Measurements from ENCODE around the gene SLC10A1. TPM values are rescaled to one million over a fixed set of nuclear protein-coding genes. Genes with fewer than 3 reads are reported as not detected.
"Not testable (repeated sequence)": the region's sequence is repeated elsewhere in the genome, so short reads cannot be mapped to it uniquely, and the experiment has no call there.

Gene SLC10A1
- total RNA-seq, 1 experiment from 2014 or later, result not detected

GRCh38 chr14:69816216-69816615 lies 19.2 kb upstream of the SLC10A1 start:
- no TSS peak for BruUV-seq (replicated peaks)
- CTCF ChIA-PET, result no interaction called here

DNA sequence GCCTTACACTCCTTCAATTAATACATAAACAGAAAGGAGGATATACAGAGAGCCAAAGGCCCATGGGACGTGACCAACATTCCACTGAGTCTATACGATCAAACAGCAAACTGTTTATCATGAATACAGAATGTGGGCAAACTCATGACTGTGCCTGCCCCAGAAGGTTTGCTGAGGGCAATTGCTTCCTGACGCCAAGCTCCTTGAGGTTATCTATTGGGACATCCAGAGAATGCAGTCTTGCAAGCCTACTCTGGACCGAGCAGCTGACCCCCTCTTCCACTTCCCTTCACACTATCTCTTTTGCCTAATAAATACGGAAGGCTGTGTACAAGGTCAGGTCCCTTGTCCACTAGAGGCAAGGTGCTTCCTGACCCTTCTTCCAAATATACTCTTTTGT lies 18.5 kb upstream of the SLC10A1 start:
- Histone ChIP-seq H3K4me1 (ENCODE audit: insufficient read depth, low read length, poor library complexity, severe bottlenecking) (no peaks in the 10 kb centered on the region), H3K27me3 (replicated peaks; ENCODE audit: insufficient read depth, low read depth, low read length, poor library complexity) (peaks cover 34% of the 10 kb centered on the region), H3K36me3 (ENCODE audit: insufficient read depth, low read length, poor library complexity, severe bottlenecking) (no peaks in the 10 kb centered on the region), H3K9me3 (ENCODE audit: low read depth, low read length, poor library complexity, severe bottlenecking) (no peaks in the 10 kb centered on the region), H3K27ac (ENCODE audit: low read depth, low read length, poor library complexity, severe bottlenecking) (no peak overlapping the region), H3K4me3 (ENCODE audit: low read depth, low read length, poor library complexity, severe bottlenecking) (no peak overlapping the region)
- ChIA-PET POLR2A (ENCODE audit: low non-redundant PET) (no interaction called here), CTCF (no interaction called here)
- BruUV-seq (replicated peaks), result no TSS peak
- TF ChIP-seq EZH2 (IDR thresholded peaks at IDR 0.05; ENCODE audit: borderline replicate concordance, low read depth, low read length, poor library complexity, severe bottlenecking), result no peak
- TF ChIP-seq, protein P1, sequence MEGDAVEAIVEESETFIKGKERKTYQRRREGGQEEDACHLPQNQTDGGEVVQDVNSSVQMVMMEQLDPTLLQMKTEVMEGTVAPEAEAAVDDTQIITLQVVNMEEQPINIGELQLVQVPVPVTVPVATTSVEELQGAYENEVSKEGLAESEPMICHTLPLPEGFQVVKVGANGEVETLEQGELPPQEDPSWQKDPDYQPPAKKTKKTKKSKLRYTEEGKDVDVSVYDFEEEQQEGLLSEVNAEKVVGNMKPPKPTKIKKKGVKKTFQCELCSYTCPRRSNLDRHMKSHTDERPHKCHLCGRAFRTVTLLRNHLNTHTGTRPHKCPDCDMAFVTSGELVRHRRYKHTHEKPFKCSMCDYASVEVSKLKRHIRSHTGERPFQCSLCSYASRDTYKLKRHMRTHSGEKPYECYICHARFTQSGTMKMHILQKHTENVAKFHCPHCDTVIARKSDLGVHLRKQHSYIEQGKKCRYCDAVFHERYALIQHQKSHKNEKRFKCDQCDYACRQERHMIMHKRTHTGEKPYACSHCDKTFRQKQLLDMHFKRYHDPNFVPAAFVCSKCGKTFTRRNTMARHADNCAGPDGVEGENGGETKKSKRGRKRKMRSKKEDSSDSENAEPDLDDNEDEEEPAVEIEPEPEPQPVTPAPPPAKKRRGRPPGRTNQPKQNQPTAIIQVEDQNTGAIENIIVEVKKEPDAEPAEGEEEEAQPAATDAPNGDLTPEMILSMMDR (conservative IDR thresholded peaks at IDR 0.05; ENCODE audit: low read depth, low read length), result no peak
- intact Hi-C loops (cut with micrococcal nuclease; ENCODE audit: unreplicated experiment), result loop anchor here (5.0 kb wide), 1 partner anchor 197 kb away; no protein-coding TSS in a partner anchor
- DNase-seq (ENCODE audit: low spot score), result no peak

More at GRCh38 chr14:69816216-69816615, 19.2 kb upstream of the SLC10A1 start:
- Histone ChIP-seq H3K4me3 (ENCODE audit: low read depth, low read length, poor library complexity, severe bottlenecking) (no peak overlapping the region), H3K27me3 (replicated peaks; ENCODE audit: insufficient read depth, low read depth, low read length, poor library complexity) (peaks cover 38% of the 10 kb centered on the region), H3K27ac (ENCODE audit: low read depth, low read length, poor library complexity, severe bottlenecking) (no peak overlapping the region), H3K4me1 (ENCODE audit: insufficient read depth, low read length, poor library complexity, severe bottlenecking) (no peaks in the 10 kb centered on the region), H3K36me3 (ENCODE audit: insufficient read depth, low read length, poor library complexity, severe bottlenecking) (no peaks in the 10 kb centered on the region), H3K9me3 (ENCODE audit: low read depth, low read length, poor library complexity, severe bottlenecking) (no peaks in the 10 kb centered on the region)
- intact Hi-C loops (cut with micrococcal nuclease; ENCODE audit: unreplicated experiment), result loop anchor here (5.0 kb wide), 1 partner anchor 196 kb away; no protein-coding TSS in a partner anchor
- DNase-seq (ENCODE audit: low spot score), result no peak
- POLR2A ChIA-PET (ENCODE audit: low non-redundant PET), result no interaction called here
- TF ChIP-seq EZH2 (IDR thresholded peaks at IDR 0.05; ENCODE audit: borderline replicate concordance, low read depth, low read length, poor library complexity, severe bottlenecking), result no peak
- TF ChIP-seq, protein P1 (conservative IDR thresholded peaks at IDR 0.05; ENCODE audit: low read depth, low read length), result no peak

DNA sequence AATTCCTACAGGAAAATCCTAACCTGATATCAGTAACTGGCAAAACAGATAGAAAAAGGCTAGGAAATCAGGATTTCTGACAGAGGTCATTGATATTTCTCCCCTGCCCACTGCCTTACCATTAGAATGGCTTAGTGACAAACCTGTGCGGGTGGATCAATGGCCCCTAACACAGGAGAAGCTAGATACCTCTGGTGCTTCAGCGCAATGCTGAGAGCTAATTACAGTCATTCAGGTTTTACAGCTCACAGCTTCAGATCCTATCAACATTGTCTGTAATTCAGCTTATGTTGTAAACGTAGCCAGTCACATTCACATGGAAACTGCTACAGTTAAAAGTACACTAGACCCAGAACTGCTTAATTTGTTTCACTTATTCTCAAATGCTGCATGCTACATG lies 17.4 kb upstream of the SLC10A1 start:
- BruUV-seq (replicated peaks), result no TSS peak

GRCh38 chr14:69813346-69813745 lies 16.3 kb upstream of the SLC10A1 start:
- peaks cover 34% of the 10 kb centered on the region for H3K27me3 ChIP-seq (replicated peaks; ENCODE audit: insufficient read depth, low read depth, low read length, poor library complexity)
- H3K4me3 ChIP-seq (ENCODE audit: low read depth, low read length, poor library complexity, severe bottlenecking); H3K9me3 ChIP-seq (ENCODE audit: low read depth, low read length, poor library complexity, severe bottlenecking); H3K4me1 ChIP-seq (ENCODE audit: insufficient read depth, low read length, poor library complexity, severe bottlenecking); H3K27ac ChIP-seq (ENCODE audit: low read depth, low read length, poor library complexity, severe bottlenecking); BruUV-seq (replicated peaks); POLR2A ChIA-PET (ENCODE audit: low non-redundant PET); intact Hi-C loops (cut with micrococcal nuclease; ENCODE audit: unreplicated experiment); H3K36me3 ChIP-seq (ENCODE audit: insufficient read depth, low read length, poor library complexity, severe bottlenecking); DNase-seq (ENCODE audit: low spot score): not testable (repeated sequence)
- CTCF ChIA-PET, result interaction anchor here (0.6 kb wide), 1 partner anchor 222 kb away, joined by 4 read pairs; no protein-coding TSS in a partner anchor

More for the DNA sequence above, 17.4 kb upstream of the SLC10A1 start:
- no peaks in the 10 kb centered on the region for H3K36me3 ChIP-seq (ENCODE audit: insufficient read depth, low read length, poor library complexity, severe bottlenecking)
- POLR2A ChIA-PET (ENCODE audit: low non-redundant PET), result no interaction called here
- H3K9me3 ChIP-seq (ENCODE audit: low read depth, low read length, poor library complexity, severe bottlenecking), result no peaks in the 10 kb centered on the region
- H3K4me1 ChIP-seq (ENCODE audit: insufficient read depth, low read length, poor library complexity, severe bottlenecking), result no peaks in the 10 kb centered on the region
- DNase-seq (ENCODE audit: low spot score), result no peak
- TF ChIP-seq, protein P1 (conservative IDR thresholded peaks at IDR 0.05; ENCODE audit: low read depth, low read length), result no peak
- no peak for TF ChIP-seq EZH2 (IDR thresholded peaks at IDR 0.05; ENCODE audit: borderline replicate concordance, low read depth, low read length, poor library complexity, severe bottlenecking)
- H3K27ac ChIP-seq (ENCODE audit: low read depth, low read length, poor library complexity, severe bottlenecking), result no peak overlapping the region
- intact Hi-C loops (cut with micrococcal nuclease; ENCODE audit: unreplicated experiment), result no loop called here
- peaks cover 34% of the 10 kb centered on the region for H3K27me3 ChIP-seq (replicated peaks; ENCODE audit: insufficient read depth, low read depth, low read length, poor library complexity)
- CTCF ChIA-PET, result no interaction called here
- H3K4me3 ChIP-seq (ENCODE audit: low read depth, low read length, poor library complexity, severe bottlenecking), result no peak overlapping the region

All from A673 (cell line).